Measurements from ENCODE around the gene YTHDC1.
A peak's percentile ranks its signal among the peaks of the same experiment; 100 is the strongest.
"Not testable (repeated sequence)": the region's sequence is repeated elsewhere in the genome, so short reads cannot be mapped to it uniquely, and the experiment has no call there.

Gene YTHDC1

DNA sequence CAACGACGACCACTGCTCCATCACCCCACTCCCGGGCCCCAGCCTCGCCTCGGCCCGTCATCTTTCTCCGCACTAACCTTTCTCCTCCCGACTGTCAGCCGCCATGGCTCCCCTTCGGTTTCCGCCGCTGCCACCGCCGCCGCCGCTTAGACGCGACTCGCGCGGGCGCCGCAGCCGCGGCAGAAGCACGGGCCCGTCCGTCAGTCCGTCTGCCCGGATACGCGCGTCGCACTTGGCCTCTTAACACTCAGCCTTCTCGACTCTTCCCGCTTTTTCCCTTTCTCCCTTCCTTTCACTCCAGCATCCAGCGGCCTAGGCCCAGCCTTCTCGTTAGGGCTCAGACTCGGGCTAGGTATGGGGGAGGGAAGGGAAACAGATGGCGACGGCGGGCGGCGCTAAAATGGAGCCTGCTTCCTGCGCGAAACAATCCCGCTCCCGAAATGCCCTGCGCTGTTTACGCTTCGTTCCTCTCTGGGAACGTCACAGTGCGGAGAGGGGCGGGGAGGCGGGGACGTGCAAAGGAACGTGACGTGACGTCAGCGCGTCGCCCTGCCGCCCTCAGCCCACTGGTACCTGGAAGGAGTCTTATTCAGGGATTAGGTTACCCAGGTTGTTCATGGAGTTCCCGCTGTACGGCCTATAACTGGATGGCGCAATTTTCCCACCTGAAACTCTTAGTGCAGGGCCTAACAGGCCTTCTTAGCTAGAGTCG, at the start of gene YTHDC1:
YTHDC1 (minus strand) TSS at position 442 of the 712 bp plus-strand sequence; CDS start at position 105, 337 bp downstream.
- DNase-seq: peak; percentile 51 to 84

DNA sequence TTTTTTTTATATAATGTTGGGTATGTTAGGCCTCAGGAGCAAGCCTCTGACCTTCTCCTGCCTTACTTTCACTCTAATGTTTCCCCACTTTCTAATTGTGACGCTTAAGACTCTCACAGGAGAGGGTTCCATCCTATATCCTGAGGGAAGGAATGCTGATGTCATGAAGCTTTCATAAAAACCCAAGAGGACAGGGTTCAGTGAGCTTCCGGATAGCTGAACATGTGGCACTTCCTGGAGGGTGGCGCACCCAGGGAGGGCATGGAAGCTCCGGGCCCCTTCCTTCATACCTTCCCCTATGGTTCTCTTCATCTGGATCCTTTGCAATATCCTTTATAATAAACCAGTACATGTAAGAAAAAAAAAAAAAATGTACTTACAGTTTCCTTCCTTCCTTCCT, 49.4 kb upstream of the YTHDC1 start:
- no peak for DNase-seq

DNA sequence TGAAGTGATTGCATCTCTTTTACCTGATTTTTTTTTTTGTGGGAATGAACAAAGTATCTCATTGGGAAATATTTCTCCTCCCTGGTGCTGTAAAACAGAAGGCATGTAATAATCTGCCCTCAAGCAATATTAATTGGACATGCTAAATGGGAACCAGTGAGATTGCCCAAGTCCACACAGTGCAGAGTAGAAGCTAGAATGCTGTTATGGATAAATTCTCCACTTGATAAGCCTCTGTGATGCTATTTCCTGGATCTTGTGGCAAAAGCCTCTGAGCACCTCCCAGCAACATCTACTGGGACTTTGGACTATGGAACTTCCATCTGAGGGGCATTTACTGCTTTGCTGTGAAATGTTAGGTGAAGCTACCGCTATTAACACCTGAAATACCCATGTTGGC, 46.9 kb upstream of the YTHDC1 start:
- no peak for DNase-seq

DNA sequence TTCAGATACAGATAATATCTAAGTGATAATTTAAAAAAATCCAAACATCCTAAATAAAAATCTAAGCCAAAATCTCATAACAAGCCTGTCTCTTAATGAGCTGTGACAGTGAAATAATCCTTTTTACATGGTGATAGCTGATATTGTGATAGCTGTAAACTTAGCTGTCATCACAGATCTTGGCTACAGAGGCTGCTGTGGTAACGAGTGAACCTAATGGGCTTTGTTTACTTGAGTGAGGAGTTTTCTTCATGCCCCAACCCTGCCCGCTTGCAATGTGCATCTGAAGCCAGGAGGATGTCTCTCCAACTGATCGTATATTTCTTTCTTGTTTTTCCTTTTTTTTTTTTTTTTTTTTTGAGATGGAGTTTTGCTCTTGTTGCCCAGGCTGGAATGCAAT, 41.5 kb upstream of the YTHDC1 start:
- DNase-seq: no peak

DNA sequence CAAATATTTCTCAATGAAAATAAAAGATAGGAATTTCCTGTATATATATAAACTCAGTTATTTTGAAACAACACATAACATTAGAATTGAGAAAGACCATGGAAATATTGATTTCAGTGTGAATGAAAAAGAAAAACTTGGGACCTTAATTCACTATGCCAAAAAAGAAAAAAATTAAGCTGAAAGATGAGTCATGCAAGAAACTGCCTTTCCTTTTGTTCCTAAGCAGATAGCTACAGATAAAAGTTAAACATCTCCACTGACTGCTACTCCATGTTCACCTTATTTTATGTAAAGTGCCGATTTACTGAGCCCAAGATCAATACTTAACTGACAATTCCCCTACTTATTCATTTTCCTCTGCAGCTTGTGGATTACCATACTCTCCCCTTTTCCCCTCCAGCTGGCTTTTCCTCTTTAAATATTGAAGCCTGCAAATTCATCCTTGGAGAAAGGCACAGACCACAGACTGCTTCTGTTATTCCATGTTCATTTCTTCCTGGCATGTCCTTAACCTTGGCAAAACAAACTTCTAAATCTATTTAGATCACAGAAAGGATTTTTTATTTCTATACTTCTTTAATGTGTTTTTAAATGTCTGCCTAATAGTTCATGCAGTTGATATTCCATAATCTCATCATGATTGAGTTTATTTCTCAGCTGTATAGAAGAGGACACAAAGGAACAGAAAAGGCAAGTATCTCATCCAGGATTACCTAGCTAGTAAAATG, 40.5 kb upstream of the YTHDC1 start:
- no peak for DNase-seq

DNA sequence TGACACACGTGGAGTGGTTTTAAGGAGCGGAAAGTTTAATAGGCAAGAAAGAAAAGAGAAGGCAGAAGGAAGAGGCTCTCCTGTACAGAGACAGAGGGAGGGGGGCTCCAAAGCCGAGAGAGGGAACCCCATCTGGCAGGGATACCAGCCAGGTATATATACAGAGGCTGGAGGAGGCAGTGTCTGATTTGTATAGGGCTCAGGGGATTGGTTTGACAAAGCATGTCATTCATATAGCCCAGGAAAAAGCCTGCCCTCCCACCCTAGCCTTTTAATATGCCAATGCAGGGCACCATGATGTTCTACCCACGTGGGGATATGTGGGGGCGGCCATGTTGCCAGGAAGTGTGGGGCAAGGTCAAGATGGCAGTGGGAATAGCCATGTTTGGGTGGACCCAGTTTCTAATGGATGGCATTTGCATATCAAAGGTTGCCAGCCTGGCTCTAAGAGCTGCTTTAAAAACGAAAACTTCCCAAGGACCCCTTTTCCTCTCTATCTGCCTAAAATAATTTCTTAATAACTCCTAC, 39.6 kb upstream of the YTHDC1 start:
- DNase-seq: not testable (repeated sequence)

DNA sequence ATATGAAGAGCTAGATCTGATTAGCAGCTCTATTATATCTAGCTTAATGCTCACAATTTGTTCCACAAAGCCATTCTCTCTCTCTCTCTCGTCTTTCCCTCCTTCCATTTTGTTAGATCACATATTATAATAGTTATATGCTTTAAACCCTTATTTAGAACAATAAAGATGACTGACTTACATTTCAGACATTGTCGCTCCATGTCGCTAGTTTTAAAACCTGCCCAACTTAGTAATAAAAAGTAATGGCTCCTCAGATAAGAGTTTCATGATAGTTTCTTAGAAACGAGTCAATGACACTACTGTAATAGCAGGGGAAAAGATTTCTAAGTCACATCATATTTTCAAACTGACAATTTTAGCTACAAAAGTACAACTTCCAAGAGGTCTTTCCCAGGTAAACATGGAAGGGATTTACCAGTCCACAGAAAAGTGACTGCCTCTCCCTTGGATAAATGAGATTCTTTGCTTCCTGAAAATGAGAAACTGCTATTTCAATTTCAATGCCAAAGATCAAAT, 38.5 kb upstream of the YTHDC1 start:
- DNase-seq: no peak

DNA sequence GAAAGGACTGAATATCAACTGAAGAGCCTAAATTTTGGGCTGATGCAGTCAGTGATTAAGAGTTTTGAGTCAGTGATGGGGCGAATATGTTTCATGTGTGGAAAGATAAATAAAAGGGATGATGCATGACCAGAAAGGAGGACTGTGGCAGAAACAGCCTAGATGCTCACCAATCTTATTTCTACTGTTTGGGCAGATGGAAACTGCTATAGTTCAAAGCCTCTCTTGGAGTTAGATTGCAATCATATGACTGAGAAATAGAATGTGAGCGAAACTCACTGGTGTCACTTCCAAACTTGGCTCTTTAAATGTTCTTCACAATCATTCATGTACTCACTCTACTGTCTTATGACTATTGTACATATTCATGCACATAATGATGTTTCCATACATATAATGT, 35.4 kb upstream of the YTHDC1 start:
- DNase-seq: no peak

DNA sequence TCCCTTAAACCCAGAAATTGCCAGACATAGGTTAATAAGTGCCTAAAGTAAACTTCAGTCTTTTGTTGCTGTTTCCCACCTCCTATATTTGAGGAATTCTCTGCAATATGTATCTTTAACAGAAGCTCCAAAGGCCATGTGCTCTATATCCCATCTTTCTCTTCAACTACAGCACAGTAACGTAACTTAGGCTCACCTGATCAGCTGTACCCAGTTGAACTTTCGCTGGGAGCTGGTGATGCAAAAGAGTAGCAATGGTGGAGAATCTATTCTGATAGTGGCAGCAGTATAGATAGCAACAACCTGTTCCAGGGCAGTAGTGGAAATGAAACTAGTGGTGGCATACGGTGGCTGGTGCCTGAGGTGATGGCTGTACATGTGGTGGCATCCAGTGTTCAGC, 33.2 kb upstream of the YTHDC1 start:
- no peak for DNase-seq

DNA sequence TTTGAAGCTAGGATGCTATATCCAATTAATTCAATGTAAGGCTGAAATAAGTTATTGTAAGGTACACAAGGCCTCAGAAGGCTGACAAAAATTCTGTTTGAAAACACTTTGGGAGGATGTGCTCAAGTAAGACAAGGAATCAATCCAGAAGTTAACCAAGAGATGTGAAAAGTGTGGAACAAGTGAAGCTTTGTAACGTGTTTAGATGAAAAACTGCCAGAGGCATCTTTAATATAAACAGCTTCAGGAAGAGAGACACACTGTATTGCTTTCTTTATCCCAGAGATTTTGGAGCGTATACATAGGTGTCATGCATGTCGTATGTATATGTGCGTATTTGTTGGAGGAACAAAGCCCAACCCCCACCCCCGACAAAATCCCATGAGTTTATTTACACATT, 28.3 kb upstream of the YTHDC1 start:
- no peak for DNase-seq

DNA sequence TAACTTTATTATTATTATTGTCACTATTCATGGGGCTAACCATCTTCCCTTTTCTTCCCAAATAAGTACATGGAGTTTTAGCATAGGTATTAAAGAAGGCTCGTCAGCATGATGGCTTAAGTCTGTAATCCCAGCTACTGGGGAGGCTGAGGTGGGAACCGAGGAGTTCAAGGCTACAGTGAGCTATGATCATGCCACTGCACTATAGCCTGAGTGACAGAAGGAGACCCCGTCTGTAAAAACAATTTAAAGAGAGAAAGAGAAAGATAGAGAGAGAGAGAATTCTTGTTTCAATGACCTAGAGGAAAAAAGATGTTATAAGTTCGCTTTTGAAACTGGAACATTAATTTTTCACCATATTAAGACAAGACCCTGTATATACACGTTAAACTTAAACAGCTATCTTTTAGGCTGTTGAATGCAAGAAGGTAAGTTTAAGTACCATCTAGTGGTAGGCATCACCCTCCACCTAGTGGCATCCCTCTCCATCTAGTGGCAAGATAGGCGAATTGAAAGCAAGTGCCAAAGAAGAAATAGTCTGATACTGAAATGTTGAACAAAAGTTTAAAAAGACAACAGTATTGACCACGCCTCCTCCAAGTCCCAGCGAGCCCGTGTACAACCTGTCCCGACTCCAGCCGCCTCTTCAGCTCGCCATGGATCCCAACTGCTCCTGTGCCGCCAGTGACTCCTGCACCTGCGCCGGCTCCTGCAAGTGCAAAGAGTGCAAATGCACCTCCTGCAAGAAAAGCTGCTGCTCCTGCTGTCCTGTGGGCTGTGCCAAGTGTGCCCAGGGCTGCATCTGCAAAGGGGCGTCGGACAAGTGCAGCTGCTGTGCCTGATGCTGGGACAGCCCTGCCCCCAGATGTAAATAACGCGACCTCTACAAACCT, 26.0 kb upstream of the YTHDC1 start:
- peak; percentile 8 to 70 for DNase-seq

DNA sequence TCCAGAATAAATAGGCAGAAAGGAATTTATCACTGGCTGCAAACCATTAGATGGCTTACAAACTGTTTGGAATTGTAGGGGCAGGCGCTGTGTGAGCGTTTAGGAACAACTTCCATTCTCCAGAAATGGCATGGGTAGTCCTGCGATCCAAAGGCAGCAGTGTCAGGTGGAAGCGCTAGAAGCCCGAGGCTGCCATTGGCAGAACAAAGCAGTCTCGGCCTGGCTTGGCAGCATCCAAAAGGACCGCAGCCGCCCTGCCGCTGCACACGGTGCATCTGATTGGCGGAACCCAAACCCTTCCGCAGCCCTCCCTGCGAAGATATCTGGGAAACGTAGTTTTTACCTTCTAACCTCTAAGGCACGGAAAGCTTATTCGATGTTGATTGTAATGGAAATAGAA, 23.6 kb upstream of the YTHDC1 start:
- DNase-seq: no peak

DNA sequence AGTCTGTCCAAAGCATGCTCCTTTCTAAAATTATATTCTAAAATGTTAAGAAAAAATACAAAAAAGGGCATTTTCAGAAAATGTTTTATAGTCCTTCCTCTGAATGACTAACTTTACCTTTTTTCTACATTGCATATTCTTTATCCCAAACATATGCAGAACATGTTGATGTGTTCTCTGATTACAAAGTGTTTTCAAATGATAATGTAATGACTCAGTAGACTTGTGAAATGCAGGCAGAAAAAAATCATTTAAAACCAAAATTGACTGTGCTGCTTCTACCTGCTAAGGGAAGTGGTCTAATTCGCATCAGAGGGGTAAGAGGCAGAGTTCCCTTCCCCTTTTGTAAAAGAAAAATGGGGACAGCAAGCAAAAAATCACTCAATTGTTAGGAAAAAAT, 22.7 kb upstream of the YTHDC1 start:
- DNase-seq: no peak

DNA sequence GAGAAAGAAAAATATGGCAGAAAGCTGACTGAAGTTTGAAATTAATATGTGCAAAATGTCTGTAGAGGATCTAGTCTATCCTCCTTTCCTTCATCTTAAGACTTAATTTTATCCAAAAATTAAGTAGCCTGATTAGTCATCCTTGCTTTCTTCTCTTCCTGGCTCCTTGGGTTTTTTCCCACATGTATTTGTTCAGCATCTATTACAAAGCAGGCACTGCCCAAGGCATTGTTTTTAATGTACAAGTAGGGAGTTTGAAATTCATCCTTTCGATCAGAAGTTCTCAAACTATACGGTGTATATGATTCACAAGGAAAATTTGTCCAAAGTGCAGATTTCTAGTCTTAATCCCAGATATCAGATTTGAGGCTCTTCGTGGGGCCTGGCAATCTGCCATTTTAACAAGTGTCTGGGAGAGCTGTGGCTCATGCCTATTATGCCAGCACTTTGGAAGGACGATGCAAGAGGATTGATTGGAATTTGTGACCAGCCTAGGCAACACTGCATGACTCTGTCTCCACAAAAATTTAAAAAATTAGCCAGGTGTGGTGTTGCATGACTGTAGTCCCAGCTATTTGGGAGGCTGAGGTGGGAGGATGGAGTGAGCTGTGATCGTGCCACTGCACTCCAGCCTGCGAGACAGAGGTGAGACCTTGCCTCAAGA, 19.4 kb upstream of the YTHDC1 start:
- DNase-seq: peak; percentile 17 to 18

DNA sequence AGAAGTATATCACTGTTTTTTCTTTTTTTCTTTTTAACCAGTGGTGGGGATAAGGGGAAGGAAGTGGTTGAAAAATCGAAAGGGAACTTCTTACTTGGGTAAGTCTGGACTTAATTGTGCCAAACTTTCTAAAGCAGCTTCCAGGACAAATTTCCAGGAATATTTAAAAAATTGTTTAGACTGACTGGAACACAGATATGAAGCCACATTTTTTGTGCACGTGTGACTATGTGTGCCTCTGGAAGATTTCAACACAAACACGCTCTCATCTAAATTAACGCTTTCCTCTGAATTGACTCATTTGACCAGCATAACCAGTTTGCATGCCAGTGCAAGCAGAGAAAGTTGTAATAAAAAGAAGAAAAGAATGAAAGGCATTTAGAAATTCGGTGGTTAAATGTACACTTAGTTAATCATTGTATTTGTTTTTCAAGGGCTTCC, 18.8 kb upstream of the YTHDC1 start:
- no peak for DNase-seq

DNA sequence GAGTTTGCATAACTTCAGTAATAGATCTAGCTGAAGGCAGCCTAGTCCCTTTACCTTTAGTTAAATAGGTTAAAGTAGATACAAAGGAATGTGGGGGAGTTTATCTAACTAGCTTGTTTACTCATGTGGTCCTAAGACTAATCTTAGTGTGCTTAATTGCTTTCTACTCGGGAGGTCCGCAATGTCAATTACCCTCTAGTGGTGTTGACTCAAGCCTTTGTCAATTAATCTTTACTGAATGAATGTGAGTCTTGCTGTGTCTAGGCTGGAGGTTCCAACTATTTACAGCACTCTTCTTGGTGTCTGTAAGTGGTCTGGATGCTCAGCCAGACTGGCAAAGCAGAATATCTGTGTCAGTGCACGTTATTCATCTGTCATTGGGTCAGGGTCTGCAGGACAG, 17.9 kb upstream of the YTHDC1 start:
- DNase-seq: no peak

DNA sequence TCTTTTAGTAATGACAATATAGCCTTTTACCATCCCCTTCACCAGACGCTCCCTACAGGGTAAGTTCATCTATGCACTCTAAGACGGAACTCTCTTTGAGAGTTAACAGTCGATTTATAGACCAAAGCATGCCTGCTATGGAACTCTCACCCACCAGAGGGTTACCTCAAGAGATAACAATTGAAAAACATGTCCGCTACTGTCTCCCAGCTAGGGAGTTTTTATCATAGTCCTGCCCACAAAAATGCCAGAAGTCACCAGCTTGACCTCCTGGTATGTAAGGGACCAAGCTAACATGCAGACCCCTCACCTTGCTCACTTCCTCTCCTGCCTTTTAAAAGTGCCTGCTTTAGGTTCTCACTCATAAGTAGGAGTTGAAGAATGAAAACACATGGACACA, 16.7 kb upstream of the YTHDC1 start:
- DNase-seq: no peak

DNA sequence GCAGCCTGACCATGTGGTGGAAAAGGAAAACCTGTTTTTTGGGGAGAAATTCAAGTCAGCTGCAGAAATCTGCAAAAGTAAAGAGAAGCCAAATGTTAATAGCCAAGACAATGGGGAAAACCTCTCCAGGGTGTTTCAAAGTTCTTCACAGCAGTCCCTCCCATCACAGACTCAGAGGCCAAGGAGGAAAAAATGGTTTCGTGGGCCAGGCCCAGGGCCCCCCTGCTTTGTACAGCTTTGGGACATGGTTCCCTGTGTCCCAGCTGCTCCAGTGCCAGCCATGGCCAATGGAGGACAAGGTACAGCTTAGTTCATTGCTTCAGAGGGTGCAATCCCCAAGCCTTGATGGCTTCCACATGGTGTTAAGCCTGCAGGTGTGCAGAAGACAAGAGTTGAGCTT, 15.2 kb upstream of the YTHDC1 start:
- DNase-seq: no peak

DNA sequence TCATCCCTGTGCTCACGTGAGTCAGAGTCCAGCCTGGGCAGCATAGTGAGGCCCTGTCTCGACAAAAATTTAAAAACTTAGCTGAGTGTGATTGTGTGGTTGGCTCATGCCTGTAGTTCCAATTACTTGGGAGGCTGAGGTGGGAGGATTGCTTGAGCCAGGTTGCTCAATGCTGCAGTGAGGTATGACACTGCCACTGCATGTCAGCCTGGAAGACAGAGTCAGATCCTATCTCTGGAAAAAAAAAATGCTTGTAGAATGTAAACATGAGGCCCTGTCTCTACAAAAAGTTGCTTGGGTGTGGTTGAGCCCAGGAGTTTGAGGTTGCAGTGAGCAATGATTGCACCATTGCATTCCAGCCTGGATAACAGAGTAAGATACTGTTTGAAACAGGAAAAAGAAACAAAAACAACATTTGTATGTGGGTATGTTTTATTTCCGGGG, 11.3 kb upstream of the YTHDC1 start:
- no peak for DNase-seq

DNA sequence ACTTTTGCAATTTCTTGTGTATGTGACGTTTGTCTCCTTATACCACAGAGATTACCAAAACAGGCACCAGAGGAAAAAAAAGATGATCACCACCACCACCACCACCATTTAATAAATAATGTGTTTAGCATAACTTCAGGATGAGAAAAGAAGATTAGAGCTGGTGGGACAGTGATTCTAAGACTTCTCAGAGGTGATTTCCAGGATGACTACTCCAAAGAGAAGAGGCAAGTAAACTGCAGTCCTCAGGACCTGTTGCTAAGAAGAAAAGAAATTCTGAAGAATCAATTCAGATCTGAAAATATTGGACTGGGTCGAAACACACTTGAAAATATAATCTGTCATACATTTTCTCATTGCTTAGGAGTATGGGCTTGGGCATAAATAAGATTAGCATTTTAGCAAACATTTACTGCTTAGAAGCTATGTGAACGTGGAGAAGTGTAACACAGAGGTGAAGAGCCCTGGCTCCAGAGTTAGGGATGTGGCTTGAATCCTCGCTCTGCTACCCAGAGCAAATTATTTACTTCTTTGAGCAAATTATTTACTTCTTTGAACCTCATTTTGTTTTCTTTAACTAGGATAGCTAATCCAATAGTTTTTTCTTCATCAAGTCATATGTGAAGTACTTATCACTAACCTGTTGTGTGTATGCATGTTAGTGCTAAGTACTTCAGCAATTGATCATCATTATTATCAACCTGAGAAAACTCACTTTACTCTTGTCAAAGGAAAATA, 10.5 kb upstream of the YTHDC1 start:
- DNase-seq: no peak

DNA sequence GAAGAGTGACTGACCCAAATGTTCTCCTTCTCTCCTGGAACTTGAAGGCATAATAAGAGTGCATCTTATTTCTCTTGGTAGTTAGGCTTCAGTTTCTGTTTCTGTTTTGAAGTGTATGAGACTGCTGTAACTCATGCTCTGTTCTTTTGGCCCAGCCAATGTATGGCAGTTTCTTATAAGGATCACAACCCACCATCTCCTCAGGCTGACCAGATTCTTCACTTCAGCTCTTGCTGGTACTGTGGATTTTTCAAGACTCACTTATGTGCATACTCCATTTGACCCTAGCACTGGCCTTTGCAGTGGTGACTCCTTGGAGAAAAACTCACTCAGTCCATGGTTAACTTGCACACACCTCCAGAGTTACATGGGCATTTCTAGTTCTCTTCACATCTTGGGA, 9.6 kb upstream of the YTHDC1 start:
- no peak for DNase-seq

DNA sequence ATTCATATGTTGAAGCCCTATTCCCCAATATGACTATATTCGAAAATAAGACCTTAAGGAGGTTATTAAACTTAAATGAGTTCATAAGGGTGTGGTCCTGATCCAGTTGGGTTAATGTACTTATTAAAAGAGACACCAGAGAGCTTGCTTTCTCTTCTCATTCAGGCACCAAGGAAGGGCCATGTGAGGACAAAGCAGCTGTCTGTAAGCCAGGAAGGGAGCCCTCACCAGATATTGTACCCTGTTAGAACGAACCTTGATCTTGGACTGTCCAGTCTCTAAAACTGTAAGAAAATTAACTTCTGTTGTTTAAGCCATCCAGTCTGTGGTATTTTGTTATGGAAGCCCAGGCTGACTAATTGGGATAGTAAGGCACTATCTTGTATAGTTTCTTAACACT, 9.1 kb upstream of the YTHDC1 start:
- DNase-seq: no peak

All from SW 1271 (cell line).